ENCODE data around the gene PTTG1IP.

GRCh38 chr21:44813727-44814126 is 59.8 kb downstream of the PTTG1IP start:
- TF ChIP-seq EZH2 (IDR thresholded peaks at IDR 0.05) (no peak), POLR2AphosphoS5 (IDR thresholded peaks at IDR 0.05; ENCODE audit: borderline replicate concordance, low read depth, low read length) (no peak)
